HPDE6-E6E7 (cell line): ENCODE results near the gene FARP1.
A peak's percentile ranks its signal among the peaks of the same experiment; 100 is the strongest.

Experiments
- DNase-seq: peaks from one replicate; pipeline ENCODE4 v3.0.0; 2011; ENCODE audit warnings: missing footprints; ENCODE audit errors: extremely low spot score

FARP1 gene

GRCh38 chr13:98133946-98134345 is 8.9 kb upstream of the FARP1 start:
- DNase-seq = no peak

GRCh38 chr13:98134901-98135300 is 8.0 kb upstream of the FARP1 start:
- DNase-seq = no peak

GRCh38 chr13:98141091-98141490 is 1.8 kb upstream of the FARP1 start:
- no peak for DNase-seq

GRCh38 chr13:98141509-98142379 is 1.1 kb upstream of the FARP1 start:
- no peak for DNase-seq

GRCh38 chr13:98143157-98143553 is 261 bp downstream of the FARP1 start:
- no peak for DNase-seq

GRCh38 chr13:98143601-98144026 is 720 bp downstream of the FARP1 start:
- no peak for DNase-seq

- DNase-seq = no peak
Observed at GRCh38 chr13:98144027-98144741, 1.3 kb downstream of the FARP1 start.

GRCh38 chr13:98144801-98145350 is 2.0 kb downstream of the FARP1 start:
- DNase-seq = no peak

GRCh38 chr13:98147521-98147920 is 4.6 kb downstream of the FARP1 start:
- no peak for DNase-seq

GRCh38 chr13:98150832-98151479 is 8.1 kb downstream of the FARP1 start:
- no peak for DNase-seq

GRCh38 chr13:98155475-98156109 is 12.7 kb downstream of the FARP1 start:
- DNase-seq = no peak

GRCh38 chr13:98156259-98156658 is 13.4 kb downstream of the FARP1 start:
- DNase-seq = no peak

- DNase-seq = no peak
Observed at GRCh38 chr13:98157188-98157587, 14.3 kb downstream of the FARP1 start.

- DNase-seq = no peak
Observed at GRCh38 chr13:98157609-98158008, 14.7 kb downstream of the FARP1 start.

- no peak for DNase-seq
Observed at GRCh38 chr13:98158172-98158899, 15.4 kb downstream of the FARP1 start.

GRCh38 chr13:98162935-98163334 is 20.0 kb downstream of the FARP1 start:
- no peak for DNase-seq

GRCh38 chr13:98169331-98169730 is 26.4 kb downstream of the FARP1 start:
- DNase-seq = no peak

- DNase-seq = peak; percentile 6
Observed at GRCh38 chr13:98171900-98172589, 29.2 kb downstream of the FARP1 start.

- DNase-seq = no peak
Observed at GRCh38 chr13:98172590-98173422, 29.9 kb downstream of the FARP1 start.
